ENCODE measurements around the gene PTGDR2.

Gene PTGDR2

GRCh38 chr11:60844870-60845221 lies 10.9 kb downstream of the PTGDR2 start:
- peak overlapping the region; percentile 28 for H3K4me3 ChIP-seq (ENCODE audit: low read depth, low read length)
- TF ChIP-seq CTCF (conservative IDR thresholded peaks at IDR 0.05; ENCODE audit: low read depth, low read length), result no peak
- DNase-seq (ENCODE audit: low read depth), result no peak

DNA sequence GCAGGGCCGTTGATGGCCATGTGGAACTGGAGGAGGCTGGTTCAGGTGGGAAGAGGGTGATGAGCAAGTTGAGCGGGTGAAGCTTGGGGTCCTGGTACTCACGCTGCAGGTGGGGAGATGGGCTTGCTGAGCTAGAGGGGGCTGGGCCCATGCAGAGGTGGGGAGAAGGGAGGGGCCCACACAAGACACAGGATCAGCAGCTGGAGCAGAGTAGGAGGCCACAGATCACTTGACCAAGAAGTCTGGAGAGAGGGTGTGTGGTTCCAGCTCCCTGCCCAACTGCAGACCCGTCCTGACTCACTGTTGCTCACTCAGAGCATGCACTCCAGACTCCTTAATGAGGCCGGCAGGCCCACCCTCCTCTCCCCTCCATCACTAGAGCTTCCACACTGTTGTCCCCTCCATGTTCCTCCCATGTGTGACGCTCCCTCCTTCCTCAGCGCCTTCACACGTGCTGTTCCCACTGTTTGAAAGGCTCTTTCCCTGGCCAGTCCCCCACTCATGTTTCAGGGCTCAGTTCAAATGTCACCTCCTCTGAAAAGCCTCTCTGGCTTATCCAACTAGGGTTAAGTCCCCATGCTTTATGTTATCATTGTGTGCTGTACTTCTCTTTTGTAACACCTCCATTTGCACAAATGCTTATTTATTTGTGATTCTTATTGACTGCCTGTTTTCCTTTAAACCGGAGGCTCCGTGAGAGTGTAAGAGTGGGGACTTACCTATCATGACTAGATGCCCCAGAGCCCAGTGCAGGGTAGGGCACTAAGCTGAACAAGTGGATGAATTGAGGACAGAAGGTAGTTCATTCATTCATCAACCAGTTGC lies 11.5 kb downstream of the PTGDR2 start:
- no peak for TF ChIP-seq CTCF (conservative IDR thresholded peaks at IDR 0.05; ENCODE audit: low read depth, low read length)

GRCh38 chr11:60842668-60843600 lies 12.8 kb downstream of the PTGDR2 start:
- no peak for TF ChIP-seq CTCF (conservative IDR thresholded peaks at IDR 0.05; ENCODE audit: low read depth, low read length)
- no peak for DNase-seq (ENCODE audit: low read depth)
- H3K4me3 ChIP-seq (ENCODE audit: low read depth, low read length), result peak overlapping the region; percentile 90

More for the DNA sequence above, 11.5 kb downstream of the PTGDR2 start:
- peak; percentile 44 for DNase-seq (ENCODE audit: low read depth)
- peak overlapping the region; percentile 90 for H3K4me3 ChIP-seq (ENCODE audit: low read depth, low read length)

DNA sequence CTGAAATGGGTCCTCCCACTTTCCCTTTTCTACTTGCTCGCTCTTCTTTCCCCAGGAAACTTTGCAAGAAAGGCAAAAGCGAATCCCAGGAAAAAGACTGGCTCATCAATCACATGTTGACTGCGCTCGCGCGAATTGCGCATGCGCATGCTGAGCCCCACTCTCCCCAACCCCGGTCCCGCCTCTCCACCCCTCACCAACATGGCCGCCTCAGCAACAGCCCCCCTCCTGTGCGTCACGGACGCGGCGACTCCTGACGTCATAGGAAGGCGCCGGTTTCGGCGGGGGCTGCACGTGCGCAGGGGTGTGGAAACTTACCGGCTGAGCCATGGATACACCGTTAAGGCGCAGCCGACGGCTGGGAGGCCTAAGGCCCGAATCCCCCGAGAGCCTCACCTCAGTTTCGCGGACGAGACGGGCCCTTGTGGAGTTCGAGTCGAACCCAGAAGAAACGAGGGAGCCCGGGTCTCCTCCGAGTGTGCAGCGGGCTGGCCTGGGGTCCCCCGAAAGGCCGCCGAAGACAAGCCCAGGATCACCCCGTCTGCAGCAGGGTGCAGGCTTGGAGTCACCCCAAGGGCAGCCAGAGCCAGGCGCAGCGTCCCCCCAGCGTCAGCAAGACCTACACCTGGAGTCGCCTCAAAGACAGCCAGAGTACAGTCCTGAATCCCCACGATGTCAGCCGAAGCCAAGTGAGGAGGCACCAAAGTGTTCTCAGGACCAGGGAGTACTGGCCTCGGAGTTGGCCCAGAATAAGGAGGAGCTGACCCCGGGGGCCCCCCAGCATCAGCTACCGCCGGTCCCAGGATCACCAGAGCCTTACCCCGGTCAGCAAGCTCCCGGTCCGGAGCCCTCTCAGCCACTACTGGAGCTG lies 13.7 kb downstream of the PTGDR2 start, which contains the start of gene CCDC86:
Gene CCDC86, plus strand, starts transcription at position 317 of the 871 bp plus-strand sequence. Its CDS starts 12 bp downstream, at position 329.
- peak; percentile 97 for DNase-seq (ENCODE audit: low read depth)
- peak within 1 kb of the TSS; percentile 90 for H3K4me3 ChIP-seq (ENCODE audit: low read depth, low read length)
- no peak for TF ChIP-seq CTCF (conservative IDR thresholded peaks at IDR 0.05; ENCODE audit: low read depth, low read length)

GRCh38 chr11:60840470-60841430 lies 15.0 kb downstream of the PTGDR2 start:
- DNase-seq (ENCODE audit: low read depth), result peak; percentile 94
- no peak for TF ChIP-seq CTCF (conservative IDR thresholded peaks at IDR 0.05; ENCODE audit: low read depth, low read length)
- H3K4me3 ChIP-seq (ENCODE audit: low read depth, low read length), result no peak overlapping the region

All from choroid plexus epithelial cell (primary cell).